Keratinocyte (primary cell): ENCODE measurements around the gene ANKRD34A.

Experiments
- EZH2 ChIP-seq: IDR thresholded peaks from one replicate; pipeline ENCODE4 v1.6.1; 2012; ENCODE audit warnings: inconsistent platforms, mild to moderate bottlenecking, low read length, moderate library complexity
- TF ChIP-seq, protein P1 (sequence below), 3 experiments: IDR thresholded peaks in 1 of 3; conservative IDR thresholded peaks in 1 of 3; optimal IDR thresholded peaks in 1 of 3; 2 replicates in 2 of 3; 3 replicates in 1 of 3; pipeline versions ENCODE3 to v1.5.1; 2011; ENCODE audit warnings: low read length in 3 of 3, mild to moderate bottlenecking in 3 of 3, moderate library complexity in 2 of 3, control low read depth in 1 of 3, inconsistent platforms in 1 of 3; ENCODE audit not compliant: insufficient read depth in 2 of 3; ENCODE audit errors: extremely low read depth in 1 of 3

GRCh38 chr1:145975216-145975615, 10.8 kb upstream of the ANKRD34A start:
- TF ChIP-seq, protein P1, sequence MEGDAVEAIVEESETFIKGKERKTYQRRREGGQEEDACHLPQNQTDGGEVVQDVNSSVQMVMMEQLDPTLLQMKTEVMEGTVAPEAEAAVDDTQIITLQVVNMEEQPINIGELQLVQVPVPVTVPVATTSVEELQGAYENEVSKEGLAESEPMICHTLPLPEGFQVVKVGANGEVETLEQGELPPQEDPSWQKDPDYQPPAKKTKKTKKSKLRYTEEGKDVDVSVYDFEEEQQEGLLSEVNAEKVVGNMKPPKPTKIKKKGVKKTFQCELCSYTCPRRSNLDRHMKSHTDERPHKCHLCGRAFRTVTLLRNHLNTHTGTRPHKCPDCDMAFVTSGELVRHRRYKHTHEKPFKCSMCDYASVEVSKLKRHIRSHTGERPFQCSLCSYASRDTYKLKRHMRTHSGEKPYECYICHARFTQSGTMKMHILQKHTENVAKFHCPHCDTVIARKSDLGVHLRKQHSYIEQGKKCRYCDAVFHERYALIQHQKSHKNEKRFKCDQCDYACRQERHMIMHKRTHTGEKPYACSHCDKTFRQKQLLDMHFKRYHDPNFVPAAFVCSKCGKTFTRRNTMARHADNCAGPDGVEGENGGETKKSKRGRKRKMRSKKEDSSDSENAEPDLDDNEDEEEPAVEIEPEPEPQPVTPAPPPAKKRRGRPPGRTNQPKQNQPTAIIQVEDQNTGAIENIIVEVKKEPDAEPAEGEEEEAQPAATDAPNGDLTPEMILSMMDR (optimal IDR thresholded peaks at IDR 0.05 in 1 of 3, IDR thresholded peaks at IDR 0.05 in 1 of 3, conservative IDR thresholded peaks at IDR 0.05 in 1 of 3; ENCODE audit: extremely low read depth in 1 of 3, insufficient read depth in 2 of 3, low read length in 3 of 3): no peak
- TF ChIP-seq EZH2: no peak
